22Rv1 (cell line): ENCODE results near the gene PCYT2.

Source experiments
- H3K27ac ChIP-seq: fragments of 450-650 bp; 2 replicates; pipeline ENCODE4 v1.5.1; 2017
- ZFX ChIP-seq: fragments of 450-650 bp; IDR thresholded peaks from 2 replicates; pipeline ENCODE4 v1.6.1; 2017; ENCODE audit warnings: antibody characterized with exemption, borderline replicate concordance
- TF ChIP-seq, protein P1 (sequence below): fragments of 450-650 bp; IDR thresholded peaks from 2 replicates; pipeline ENCODE4 v1.5.1; 2017; ENCODE audit warnings: mild to moderate bottlenecking

The PCYT2 gene

GRCh38 chr17:81934098-81934757 is 23.0 kb upstream of the PCYT2 start:
- no peak overlapping the region for H3K27ac ChIP-seq
- TF ChIP-seq ZFX = no peak
- TF ChIP-seq, protein P1, sequence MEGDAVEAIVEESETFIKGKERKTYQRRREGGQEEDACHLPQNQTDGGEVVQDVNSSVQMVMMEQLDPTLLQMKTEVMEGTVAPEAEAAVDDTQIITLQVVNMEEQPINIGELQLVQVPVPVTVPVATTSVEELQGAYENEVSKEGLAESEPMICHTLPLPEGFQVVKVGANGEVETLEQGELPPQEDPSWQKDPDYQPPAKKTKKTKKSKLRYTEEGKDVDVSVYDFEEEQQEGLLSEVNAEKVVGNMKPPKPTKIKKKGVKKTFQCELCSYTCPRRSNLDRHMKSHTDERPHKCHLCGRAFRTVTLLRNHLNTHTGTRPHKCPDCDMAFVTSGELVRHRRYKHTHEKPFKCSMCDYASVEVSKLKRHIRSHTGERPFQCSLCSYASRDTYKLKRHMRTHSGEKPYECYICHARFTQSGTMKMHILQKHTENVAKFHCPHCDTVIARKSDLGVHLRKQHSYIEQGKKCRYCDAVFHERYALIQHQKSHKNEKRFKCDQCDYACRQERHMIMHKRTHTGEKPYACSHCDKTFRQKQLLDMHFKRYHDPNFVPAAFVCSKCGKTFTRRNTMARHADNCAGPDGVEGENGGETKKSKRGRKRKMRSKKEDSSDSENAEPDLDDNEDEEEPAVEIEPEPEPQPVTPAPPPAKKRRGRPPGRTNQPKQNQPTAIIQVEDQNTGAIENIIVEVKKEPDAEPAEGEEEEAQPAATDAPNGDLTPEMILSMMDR = no peak

- no peak overlapping the region for H3K27ac ChIP-seq
- TF ChIP-seq, protein P1 = no peak
- no peak for TF ChIP-seq ZFX
Observed at GRCh38 chr17:81933178-81933699, 22.0 kb upstream of the PCYT2 start.

DNA sequence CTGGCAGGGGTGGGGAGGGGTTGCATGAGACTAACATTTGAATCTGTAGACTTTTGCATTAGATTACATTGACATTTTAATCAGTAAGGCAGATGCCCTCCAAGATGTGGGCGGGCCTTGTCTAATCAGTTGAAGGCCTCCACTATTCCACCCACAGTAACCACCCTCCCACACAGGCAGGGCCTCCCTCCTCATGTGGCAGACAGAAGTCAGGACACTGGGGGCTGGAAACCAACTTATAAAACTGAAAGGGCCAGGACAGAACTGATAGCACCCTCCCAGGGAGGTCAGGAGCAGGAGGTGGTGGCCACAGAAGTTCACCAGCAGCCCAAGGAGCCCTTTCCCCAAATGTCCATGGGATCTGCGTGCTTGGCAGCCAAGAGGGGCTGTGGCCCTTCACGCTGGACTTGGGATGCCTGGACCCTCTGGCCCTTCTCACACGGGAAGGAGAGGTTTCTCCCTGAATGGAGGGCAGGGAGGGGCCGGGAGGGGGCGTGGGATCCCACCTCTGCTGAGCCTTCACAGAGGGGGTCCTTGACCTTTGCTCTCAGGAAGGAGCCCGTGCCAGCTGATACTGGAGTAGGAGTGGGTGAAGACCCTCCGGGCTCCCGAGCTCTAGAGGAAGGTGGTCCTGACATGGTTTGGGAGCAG is 21.3 kb upstream of the PCYT2 start:
- no peak for TF ChIP-seq ZFX
- TF ChIP-seq, protein P1 = no peak
- 0 out of 2 replicates have a peak overlapping the region, but pooled peaks have one; percentile 7 for H3K27ac ChIP-seq

DNA sequence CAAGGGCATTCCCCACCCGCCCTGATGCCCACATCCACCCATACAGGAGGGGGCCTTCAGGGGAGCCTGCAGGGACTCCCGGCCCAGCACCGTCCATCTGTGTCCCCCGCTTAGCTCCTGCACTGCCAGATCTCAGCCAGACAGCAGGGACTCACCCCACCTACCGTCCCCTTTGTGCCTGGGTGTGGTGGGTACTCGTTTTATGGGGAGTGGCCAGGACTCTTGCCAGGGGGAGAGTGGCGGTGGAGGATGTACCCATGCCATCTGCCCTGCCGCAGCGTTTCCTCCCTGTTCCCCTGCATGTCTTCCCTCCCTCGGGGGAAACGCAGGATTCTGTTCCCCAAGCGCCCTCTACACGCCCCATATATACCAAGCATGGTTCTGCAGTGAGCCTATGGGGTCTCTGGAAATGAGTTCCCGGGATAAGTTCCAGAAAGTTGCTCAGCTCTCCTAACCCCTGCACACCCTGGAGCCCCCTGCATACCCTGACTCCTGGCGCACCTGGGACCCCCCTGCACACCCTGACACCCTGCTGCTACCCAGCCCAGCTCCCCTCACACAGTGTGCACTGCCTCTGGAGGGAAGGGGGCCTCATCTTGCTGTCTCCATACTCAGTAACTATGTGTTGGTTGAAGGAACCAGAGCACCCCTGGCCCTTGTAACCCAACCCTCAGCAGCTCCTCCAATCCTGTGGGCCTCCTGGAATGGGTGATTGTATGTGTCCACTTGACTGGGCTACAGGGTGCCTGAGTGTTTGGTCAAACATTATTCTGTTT is 20.5 kb upstream of the PCYT2 start:
- no peak for TF ChIP-seq ZFX
- TF ChIP-seq, protein P1 = no peak
- H3K27ac ChIP-seq = 0 out of 2 replicates have a peak overlapping the region, but pooled peaks have one; percentile 7

- no peak overlapping the region for H3K27ac ChIP-seq
- TF ChIP-seq ZFX = no peak
- TF ChIP-seq, protein P1 = no peak
Observed at GRCh38 chr17:81931189-81931556, 20.0 kb upstream of the PCYT2 start.

DNA sequence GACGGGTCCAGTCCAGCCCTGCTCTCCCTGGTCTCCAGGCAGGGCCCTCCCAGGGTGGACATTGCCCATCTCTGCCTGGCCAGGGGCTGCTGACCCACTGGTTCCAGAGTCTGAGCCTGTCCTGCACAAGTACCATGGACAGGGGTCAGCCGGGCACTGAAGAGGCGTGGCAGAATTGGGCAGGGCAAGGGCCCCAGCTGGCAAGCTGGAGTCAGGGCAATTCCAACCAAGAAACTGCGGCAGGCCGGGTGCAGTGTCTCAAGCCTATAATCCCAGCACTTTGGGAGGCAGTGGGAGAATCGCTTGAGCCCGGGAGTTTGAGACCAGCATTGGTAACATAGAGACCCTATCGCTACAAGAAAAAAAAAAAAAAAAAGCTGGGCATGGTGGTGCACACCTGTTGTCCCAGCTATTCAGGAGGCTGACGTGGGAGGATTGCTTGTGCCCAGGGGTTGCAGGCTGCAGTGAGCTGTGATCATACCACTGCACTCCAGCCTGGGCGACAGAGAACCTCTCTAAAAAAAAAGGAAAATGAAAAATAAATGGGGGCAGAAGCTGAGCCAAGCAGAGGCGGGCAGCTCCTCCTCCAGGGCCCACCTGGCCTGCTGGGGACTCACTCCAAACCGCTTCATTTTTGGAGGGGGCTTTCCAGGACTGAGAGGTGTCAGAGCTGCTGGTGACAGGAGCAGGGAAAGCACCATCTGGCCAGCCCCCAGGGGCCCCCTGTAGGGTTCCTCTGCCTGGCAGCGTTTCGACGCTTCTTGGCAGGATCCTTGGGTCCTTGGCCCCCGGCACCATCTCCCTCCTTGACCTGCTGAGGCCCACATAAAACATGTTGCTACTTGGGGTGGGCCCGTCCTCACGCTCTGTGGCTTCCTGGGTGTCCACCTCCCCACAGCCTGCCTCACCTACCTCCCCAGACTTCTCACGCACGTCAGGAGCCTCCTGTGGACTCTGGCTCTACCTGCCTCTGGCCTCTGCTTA is 19.2 kb upstream of the PCYT2 start:
- H3K27ac ChIP-seq = no peak overlapping the region

More for the DNA sequence above, 19.2 kb upstream of the PCYT2 start:
- no peak for TF ChIP-seq ZFX
- TF ChIP-seq, protein P1 = no peak
